ENCODE results near the gene SLC35B1.

Gene SLC35B1, protein sequence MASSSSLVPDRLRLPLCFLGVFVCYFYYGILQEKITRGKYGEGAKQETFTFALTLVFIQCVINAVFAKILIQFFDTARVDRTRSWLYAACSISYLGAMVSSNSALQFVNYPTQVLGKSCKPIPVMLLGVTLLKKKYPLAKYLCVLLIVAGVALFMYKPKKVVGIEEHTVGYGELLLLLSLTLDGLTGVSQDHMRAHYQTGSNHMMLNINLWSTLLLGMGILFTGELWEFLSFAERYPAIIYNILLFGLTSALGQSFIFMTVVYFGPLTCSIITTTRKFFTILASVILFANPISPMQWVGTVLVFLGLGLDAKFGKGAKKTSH

DNA sequence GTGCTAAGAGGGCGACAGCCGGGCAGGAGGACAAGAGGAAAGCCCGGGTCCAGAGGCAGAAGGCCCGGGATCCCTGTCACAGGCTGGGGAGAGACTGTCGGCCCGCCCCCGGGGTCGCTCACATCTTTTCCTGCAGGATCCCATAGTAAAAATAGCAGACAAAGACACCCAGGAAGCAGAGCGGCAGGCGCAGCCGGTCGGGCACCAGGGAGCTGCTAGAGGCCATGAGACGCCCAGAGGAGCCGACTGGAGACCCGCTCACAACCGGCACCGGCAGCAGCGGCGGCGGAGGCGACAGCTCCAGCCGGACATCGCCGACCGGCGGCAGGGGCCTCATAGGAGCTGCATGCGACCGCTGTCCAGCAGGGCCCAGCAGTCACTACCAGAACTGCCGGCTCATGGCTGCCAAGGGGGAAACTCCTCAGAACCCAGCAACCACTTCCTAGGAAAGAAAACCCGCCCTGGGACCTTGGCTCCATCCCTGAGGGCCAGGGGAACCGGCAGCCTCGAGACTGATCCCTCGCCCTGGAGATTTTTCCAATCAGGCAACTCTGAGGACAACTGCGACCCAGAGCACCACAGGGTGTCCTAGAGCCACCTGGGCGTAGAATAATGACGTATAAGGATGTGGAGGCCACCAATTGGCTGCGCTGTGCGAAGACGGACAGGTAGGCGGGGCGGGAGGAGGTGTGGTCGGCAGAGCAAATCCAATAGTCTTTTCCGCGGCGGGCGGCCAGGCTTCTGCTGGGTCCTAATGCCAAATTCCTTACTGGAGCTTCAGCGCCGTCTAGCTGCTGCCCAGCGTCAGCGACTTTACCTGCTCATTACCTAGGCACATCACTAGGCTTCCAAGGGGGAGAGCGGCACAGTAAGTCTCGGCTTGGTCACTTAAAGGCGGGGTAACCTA is at the start of gene SLC35B1:
Gene SLC35B1 (minus strand): TSS at position 357 of the 907 bp plus-strand sequence. CDS start 131 bp downstream, at position 226.
- peak; percentile 99 for DNase-seq

DNA sequence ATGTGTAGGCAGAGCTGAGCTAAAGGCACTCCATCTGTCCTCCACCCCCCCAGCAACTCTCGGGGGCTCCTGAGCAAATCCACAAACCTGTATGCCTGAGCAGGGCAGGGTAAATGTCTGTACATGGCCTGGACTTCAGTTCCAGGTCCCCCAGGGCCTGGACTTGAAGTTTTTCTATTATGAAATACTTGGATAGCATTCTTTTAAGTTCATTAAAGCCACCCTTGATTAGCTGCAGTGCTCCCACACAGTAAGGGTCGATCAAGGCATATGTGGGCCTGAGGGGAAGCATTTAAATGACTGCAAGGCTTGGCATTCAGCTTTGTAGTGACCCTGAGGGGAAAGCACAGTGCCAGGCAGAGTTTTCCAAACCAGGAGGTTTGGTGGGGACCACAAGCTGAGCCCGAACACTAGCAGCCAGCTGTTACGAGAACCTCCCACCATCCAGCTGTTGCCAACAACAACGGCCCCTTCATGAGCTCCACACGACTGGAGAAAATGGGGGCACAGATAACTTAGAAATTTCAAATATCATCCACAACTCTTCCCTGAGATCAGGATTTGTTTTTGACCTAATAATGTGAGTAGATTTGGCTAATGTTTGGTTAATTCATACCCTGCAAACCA is 49.5 kb upstream of the SLC35B1 start:
- peak; percentile 60 for DNase-seq

DNA sequence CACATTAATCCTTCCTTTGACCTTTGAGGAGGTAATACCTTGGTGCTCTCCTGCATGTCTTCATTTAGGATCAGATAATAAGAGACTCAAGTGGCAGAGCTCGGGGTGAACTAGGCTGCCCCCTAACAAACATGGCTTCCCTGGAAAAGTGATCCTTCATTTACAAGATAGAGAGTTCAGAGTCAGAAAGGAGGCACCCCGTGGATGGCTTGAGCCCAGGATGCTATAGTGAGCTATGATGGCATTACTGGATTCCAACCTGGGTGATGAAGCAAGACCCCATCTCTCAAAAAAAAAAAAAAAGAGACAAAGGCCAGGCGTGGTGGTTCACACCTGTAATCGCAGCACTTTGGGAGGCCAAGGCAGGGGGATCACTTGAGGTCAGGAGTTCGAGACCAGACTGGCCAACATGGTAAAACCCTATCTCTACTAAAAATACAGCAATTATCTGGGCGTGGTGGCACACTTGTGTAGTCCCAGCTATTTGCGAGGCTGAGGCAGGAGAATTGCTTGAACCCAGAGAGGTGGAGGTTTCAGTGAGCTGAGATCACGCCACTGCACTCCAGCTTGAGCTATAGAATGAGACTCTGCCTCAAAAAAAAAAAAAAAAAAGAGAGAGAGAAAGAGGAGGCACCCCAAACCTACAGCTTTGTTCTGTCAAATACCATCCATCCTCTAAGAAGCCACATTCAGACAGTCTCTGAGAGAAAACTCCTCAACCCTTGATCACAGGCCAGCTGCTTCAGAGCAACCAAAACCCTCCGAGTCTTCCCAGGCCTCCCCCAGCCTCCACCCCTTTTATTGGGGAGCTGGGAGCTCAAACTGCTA is 48.8 kb upstream of the SLC35B1 start:
- DNase-seq = peak; percentile 34

DNA sequence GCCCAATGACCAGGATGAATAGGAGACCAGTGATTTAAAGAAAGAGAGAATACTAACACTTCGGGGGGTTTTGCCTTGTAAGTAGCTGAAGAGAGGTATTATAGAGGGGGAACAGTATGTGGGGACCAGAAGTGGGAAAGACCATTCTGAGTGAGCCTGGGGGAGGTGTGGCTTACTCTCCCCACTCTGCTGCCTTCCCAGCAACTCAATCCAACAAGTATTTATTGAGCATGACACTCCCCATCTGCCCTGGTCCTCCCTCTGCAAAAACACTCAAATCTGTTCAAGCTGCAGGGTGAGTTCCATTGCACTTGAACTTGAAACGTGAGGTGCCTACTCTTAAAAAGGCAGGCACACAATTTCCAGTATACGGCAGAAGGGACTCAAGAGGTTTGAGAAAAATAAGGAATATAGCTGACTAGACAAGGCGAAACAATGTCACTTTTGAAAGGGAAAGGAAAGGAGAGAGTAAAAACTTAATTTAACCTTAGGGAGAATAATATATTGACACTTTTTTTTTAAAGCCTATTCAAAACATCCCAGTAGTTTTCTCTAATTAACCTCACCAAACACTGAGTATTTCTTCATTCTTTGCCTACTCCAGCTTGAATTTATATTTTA is 48.0 kb upstream of the SLC35B1 start:
- peak; percentile 16 for DNase-seq

DNA sequence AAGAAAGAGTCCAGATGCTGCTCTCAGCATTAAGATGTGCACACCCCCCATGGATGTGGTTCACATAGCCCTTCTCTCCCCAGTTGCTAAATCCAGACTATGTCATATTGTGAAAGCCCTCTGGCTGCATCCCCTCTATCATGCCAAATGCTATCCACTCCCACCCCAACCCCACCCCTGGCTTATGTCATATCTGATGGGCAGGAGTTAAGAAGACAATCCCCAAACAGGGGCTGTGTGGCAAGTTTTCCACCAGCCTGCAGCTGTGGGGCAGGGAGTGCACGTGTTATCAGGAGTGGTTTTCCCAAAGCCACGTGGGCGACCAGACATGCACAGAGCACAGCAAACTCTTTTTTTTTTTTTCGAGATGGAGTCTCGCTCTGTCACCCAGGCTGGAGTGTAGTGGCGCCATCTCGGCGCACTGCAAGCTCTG is 46.2 kb upstream of the SLC35B1 start:
- peak; percentile 55 for DNase-seq

DNA sequence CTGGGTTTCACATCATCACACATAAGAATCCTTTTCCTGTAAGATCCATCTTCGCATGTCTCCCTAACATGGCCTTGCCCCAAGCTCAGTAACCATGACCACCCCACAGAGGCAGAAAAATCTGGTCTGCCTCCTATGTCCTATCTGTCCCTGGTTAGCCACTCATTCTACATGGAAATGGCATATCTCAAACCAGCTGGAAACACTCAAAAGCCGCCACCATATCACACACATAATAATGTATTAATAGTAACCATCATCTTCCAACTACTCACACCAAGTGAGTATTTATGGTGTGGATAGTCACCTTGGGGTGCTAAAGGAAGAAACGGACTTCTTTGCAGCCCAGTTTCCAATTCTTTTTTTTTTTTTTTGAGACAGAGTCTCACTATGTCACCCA is 44.7 kb upstream of the SLC35B1 start:
- peak; percentile 39 for DNase-seq

DNA sequence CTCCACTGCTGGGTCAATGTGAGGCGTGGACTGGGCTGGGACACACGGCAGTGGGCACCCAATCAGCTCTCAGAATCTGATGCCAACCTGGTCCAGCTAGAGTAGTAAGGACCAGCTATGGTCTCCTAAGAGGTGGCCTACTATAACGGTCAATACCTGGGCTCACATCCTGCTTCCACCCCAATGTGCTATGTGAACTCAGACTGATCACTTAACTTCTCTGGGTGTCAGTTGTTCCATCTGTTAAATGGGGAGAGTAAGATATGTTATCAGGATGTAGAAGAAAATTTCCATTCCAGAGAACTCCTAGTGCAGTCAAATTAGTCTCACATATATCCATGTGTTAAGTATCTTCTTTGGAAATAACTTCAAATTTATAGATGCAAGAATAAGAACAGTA is 42.0 kb upstream of the SLC35B1 start:
- DNase-seq = no peak

DNA sequence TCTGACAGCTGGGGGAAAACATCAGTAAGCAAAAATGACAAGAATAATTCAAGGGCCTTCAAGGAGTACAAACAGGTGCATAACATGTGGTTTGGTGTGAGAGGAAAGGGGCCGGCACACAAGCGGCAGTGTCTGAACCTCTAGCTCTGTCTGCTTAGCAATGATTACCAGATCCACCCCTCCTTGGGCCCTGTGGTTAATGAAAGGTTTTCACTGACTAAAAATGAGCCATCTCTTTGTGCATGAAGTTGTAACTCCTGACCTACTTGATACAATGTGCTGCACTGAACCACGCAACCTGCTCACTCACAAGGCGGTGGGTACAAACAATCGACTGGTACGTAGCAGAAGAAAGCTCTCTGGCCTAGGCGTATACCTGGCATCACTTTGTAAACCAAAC is 41.0 kb upstream of the SLC35B1 start:
- peak; percentile 83 for DNase-seq

DNA sequence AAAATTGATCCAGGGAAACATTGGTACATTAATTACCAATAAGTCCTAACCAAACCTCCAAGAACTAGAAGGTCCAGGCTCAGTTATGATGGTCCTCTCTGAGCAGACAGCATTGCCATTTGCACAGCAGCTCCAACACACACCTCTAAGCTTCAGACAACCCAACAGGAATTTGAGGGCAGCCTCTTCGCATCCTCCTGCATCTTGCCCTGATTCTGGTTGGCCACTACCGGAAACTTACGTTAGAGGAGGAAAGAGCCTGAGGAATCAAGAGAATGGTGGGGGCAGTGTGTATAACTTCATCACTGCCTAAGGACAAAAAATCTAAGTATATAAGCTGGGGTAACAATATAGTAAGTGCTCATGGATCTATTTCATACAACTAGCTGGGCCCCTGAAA is 40.5 kb upstream of the SLC35B1 start:
- peak; percentile 68 for DNase-seq

DNA sequence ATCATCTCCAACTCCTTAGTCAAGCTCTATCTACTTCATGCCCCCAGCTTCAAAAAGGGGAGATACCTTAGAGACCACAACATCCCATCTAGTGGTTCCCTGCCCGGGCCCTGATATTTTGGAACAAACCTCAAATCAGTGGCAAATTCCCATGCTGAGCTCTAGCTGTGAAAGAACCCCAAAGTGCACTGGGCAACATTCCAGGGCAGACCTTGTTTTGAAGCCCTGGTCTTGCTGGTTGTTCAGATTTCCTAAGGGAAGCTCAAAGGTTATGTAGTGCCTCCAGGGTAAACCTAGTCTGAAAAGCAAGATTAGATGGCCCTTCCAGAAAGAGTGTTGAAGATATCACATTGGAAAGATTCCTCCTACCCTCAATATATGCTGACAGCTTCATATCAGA is 39.9 kb upstream of the SLC35B1 start:
- DNase-seq = peak; percentile 60

DNA sequence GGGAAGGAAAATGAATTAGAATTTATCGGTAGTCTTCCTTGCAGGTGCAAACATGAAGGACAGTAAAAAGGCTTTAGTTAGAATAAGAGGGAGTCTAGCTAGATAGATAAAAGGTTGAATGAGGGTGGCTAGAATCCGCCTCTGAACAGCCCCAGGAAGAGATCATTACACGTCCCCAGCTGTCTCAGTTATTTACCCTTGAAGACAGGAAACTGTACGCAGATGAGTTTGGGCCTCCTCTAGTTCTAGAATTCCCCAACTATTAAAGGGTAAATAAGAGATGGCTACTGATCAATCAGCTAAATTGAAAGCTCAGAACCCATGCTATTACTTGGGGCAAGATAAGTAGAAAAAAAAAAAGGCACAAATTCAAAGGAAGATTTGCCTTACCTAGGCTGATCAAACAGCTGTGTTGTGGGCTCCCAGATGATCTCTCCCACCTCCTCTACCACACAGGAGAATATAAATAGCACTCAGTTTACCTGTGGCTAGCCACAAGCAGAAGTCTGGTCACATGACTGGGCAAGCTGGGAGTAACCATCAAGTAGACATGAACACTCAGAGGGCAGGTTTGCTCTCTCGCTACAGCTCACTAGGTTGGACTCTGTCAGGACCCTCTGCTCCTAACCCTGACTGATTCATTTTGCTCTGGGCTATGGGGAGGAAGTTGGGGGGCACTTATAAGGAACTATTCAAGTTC is 39.2 kb upstream of the SLC35B1 start:
- peak; percentile 63 for DNase-seq

DNA sequence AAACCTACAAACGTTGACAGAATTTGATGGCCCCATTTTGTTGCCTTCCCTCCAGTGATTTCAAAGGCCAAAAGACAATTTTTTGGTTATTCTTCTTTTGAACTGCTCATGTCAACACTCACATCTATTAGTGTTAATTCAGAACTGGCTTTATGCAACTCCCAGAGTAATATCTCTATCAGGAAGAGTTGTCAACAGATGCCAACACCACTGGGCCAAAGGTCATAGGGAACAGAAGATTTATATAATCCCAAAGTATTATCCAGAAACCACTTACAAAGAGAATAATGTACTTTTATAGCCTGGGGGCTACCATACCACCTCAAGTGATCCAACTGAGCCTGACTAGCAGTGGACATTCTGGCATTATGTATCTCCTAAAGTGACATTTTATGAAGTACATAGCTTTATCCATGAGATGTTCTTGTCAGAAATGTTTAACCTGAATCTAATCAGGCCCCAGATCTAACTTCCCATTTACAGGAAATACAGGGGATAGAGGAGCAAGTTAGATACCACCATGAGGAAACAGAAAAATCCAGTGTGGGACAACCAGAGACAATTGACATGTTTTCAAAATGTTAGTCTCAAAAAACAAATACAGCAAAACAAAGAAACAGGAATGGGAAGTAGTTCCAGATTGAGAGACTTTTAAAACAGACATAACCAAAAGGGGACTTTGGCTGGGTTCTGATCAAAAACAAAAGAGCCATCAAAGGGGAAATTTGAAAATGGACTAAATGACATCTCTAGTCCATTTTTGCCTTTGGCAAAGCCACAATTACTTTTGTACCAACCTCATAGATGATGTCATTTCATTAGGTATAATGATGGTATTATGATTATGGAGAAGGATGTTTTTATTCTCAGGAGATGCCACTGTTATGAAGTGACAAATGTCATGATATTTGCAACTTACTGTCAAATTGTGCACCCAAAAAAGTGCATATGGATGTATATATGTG is 37.7 kb upstream of the SLC35B1 start:
- no peak for DNase-seq

DNA sequence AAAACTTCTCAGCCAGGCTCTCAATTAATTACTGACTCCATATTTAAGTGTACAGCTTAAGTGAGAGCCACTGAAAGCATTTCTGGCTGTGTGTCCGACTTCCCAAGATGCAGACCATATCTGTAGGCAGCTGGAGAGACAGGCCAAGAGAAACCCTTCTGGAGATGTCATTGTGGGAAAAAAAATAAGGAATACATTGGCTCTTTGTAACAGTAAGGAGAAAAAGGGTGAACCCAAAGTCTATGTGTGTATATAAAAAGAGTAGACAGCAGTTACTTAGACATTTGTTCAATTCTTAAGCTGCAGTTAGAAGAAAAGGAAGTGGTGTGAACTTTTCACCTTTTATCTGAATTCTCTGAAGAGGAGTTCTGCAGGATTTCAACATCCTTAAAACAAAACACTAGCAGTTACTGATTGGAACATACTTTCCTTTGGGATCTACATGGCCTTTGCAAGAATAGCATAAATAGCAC is 34.4 kb upstream of the SLC35B1 start:
- peak; percentile 44 for DNase-seq

DNA sequence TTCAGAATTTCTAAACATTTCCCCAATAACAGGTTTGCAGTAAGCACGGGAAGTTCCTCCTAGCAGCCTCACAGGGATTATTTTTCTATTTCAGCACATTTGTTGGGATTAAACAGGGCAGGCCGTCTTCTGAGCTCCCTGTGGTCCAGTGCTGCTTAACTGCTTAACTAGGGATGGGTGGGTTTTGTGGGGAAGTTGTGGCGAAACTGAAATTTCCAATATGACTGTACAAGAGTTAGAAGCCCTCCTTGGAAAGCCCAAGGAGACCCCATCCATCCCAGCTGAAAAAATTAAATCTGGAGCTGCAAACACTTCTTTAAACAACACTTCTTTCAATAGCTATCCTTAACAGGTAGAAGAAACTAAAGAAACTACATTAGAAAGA is 33.9 kb upstream of the SLC35B1 start:
- DNase-seq = peak; percentile 2

DNA sequence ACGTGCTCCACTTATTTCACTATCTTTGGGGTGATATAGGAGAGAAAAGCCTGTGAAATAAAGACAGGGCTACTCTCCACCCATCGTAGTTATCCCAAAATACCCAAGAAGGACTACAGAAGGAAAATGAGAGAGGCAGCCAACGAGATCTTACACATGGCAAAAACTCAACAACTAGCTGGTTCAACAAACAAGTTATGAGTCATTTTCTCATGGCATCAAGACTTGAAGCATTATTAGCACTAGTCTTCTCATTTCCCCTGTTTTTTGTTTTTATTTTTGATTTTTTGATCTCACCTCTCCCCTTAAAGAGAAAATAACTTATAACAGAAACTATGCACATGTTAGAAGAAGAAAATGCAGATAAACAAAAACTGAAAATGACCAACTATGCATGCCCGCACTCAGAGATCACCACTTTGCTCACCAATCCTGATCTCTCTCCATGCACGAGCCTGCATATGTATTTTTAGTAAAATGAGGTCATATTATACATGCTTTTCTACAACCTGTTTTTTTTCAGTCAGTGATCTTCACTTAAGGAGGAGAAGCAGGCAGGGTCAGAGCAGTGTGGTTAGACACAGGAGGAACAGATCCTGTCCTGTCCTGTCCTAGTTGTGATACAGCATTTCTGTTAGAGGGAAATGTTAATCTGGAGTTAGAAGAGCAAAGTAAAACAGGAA is 33.4 kb upstream of the SLC35B1 start:
- peak; percentile 37 for DNase-seq

DNA sequence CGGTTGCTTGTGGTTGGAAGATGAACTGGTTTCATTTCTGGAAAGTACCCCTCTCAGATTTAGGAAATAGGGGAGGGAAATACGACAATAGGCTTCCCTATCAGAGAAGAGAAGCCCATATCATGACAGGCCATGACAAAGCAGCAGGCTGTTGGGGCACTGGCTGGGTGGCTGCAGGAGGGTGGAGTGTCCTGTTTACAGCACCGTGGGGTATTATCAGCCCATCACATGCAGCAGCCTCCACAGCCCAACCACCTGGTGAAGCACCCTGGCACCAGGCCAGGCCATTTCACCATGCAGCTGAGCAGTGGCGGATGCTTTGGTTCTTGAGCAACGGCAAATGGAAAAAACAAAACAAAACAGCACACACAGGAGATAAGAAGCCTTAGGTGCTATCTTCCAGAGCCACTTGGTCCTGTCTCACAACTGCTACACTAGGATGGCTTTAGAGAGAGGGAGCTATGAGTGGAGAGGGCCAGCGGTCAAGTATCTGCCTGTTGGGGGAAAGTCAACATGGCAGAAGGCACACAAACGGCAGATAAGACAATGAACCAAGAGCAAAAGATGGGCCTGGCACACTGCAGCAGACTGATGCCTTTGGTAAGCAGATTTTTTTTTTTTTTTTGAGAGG is 32.0 kb upstream of the SLC35B1 start:
- DNase-seq = peak; percentile 95

DNA sequence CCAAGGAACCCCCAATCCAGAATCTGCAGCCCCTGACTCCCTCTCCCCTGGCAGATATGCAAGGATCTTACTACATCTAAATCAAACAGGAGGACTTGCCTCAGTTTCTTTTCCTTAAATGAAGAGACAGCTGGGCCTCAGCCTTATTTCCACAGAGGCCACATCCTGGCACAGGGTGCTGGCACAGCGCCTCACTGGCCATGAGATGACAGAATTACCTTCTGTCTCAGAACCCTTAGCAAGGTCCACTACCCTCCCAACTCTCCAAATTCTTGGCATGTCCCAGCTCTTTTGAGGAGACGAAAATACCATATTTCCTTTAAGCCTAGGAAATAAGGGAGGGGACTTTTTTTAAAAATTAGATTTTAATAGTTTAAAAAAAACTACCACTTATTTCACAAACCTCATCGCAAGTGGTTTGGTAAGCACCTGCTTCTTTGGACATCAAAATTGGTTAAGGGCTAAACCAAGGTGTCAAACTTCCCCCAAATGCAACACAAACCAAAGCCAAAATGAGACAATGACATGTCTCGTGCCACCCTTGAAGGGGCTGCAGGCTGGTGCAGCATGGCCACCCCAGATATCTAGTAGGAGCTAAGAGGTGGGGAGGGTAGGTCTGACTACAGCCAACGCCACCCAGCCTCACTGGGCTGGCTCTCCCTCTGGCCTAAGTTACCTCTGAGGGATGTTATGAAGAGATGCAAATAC is 30.8 kb upstream of the SLC35B1 start:
- DNase-seq = no peak

Measured in activated effector memory CD4-positive, alpha-beta T cell treated with anti-CD3 and anti-CD28 coated beads, Interleukin-2, amount 50 U/mL, for 16 hours (primary cell).